ENCODE measurements around the gene LPCAT2. TPM values are rescaled to one million over a fixed set of nuclear protein-coding genes. Genes with fewer than 3 reads are reported as not detected.

Gene LPCAT2
- total RNA-seq, 1 experiment from 2014 or later = 7.1 TPM

- DNase-seq (ENCODE audit: low spot score) = no peak
- no peak for ATAC-seq
- ChIA-PET POLR2A (no interaction called here), CTCF (no interaction called here)
- H3K4me3 Mint-ChIP-seq = no peak overlapping the region
- no peaks in the 10 kb centered on the region for H3K27me3 Mint-ChIP-seq (ENCODE audit: low read depth)
- no peaks in the 10 kb centered on the region for H3K9me3 Mint-ChIP-seq
- no peak for TF ChIP-seq ATF3 (CRISPR knock-in tag; conservative IDR thresholded peaks at IDR 0.05)
- H3K27ac Mint-ChIP-seq = no peak overlapping the region
- no peaks in the 10 kb centered on the region; the same call in 1 of the 2 replicates for H3K4me1 Mint-ChIP-seq
- peaks cover 26% of the 10 kb centered on the region for H3K36me3 Mint-ChIP-seq
Observed at GRCh38 chr16:55488306-55488705, 20.6 kb upstream of the LPCAT2 start.

DNA sequence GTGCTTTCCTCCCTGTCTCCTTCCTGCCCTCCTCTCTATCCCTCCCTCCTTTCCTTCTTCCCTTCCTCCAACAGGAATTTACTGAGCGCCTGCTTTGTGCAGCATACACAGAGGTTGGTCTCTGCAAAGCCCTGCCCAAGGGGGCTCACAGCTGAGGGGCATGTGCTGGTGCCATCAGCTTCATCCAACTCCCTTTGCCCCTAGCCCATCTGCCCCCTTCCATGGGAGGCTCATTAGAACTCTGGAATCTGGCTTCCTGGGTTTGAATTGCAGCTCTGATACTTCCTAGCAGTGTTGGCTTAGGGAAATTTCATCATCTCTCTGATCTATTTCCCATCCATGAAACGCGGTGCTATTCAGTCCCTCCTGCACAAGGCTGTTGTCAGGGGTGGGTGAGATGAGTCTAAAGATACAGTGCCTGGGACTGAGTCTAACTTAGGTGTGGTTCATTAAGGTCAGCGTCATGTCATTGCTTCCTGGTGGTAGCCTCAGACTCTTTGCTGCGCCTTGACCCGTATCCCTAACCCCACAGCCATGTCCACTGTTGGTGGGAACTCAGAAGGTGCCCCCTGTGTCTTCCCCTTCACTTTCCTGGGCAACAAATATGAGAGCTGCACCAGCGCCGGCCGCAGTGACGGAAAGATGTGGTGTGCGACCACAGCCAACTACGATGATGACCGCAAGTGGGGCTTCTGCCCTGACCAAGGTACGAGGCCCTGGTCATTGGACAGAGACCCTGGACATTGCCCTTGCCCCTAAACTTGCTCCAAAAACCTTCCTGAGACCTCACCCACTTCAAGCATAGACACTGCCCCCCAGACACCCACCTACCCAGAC, 19.5 kb upstream of the LPCAT2 start:
- CTCF ChIA-PET = no interaction called here
- peaks cover 24% of the 10 kb centered on the region for H3K36me3 Mint-ChIP-seq

DNA sequence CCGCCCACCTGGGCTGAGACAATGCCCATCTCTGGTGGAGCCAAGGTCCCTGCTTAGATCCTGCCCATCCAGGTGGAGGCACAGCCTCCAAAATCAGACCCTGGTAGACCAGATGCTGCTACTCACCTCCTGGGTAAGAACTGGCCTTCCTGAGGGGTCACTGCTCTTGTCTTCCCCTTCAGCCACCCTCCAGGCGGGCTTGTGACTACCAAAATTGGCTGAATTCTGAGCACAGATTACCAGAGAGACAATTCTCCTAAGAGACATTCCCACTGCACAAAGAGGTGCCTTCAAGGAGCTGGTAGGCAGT, 19.0 kb upstream of the LPCAT2 start:
- H3K4me1 Mint-ChIP-seq = no peaks in the 10 kb centered on the region; the same call in none of the 2 replicates
- ATAC-seq = no peak
- CTCF ChIA-PET = no interaction called here
- no peak for DNase-seq (ENCODE audit: low spot score)
- H3K9me3 Mint-ChIP-seq = no peaks in the 10 kb centered on the region
- H3K27ac Mint-ChIP-seq = no peak overlapping the region
- POLR2A ChIA-PET = no interaction called here
- no peaks in the 10 kb centered on the region for H3K27me3 Mint-ChIP-seq (ENCODE audit: low read depth)
- peaks cover 19% of the 10 kb centered on the region for H3K36me3 Mint-ChIP-seq
- H3K4me3 Mint-ChIP-seq = no peak overlapping the region
- no peak for TF ChIP-seq SOX15 (CRISPR knock-in tag; IDR thresholded peaks at IDR 0.05)
- no peak for TF ChIP-seq SMAD4 (CRISPR knock-in tag; IDR thresholded peaks at IDR 0.05)
- no peak for TF ChIP-seq ARID4B (CRISPR knock-in tag; IDR thresholded peaks at IDR 0.05; ENCODE audit: borderline replicate concordance)
- no peak for TF ChIP-seq HMGA2 (CRISPR knock-in tag; IDR thresholded peaks at IDR 0.05)
- TF ChIP-seq RELA (CRISPR knock-in tag; IDR thresholded peaks at IDR 0.05; ENCODE audit: borderline replicate concordance) = no peak
- TF ChIP-seq PRRX2 (CRISPR knock-in tag; IDR thresholded peaks at IDR 0.05) = no peak
- TF ChIP-seq AR (CRISPR knock-in tag; IDR thresholded peaks at IDR 0.05) = no peak
- TF ChIP-seq ZNF232 (CRISPR knock-in tag; IDR thresholded peaks at IDR 0.05) = no peak

More for the DNA sequence above, 19.5 kb upstream of the LPCAT2 start:
- no peaks in the 10 kb centered on the region; the same call in 1 of the 2 replicates for H3K4me1 Mint-ChIP-seq
- POLR2A ChIA-PET = no interaction called here
- H3K9me3 Mint-ChIP-seq = no peaks in the 10 kb centered on the region
- H3K4me3 Mint-ChIP-seq = no peak overlapping the region
- H3K27ac Mint-ChIP-seq = no peak overlapping the region
- no peak for DNase-seq (ENCODE audit: low spot score)
- TF ChIP-seq, protein P1, sequence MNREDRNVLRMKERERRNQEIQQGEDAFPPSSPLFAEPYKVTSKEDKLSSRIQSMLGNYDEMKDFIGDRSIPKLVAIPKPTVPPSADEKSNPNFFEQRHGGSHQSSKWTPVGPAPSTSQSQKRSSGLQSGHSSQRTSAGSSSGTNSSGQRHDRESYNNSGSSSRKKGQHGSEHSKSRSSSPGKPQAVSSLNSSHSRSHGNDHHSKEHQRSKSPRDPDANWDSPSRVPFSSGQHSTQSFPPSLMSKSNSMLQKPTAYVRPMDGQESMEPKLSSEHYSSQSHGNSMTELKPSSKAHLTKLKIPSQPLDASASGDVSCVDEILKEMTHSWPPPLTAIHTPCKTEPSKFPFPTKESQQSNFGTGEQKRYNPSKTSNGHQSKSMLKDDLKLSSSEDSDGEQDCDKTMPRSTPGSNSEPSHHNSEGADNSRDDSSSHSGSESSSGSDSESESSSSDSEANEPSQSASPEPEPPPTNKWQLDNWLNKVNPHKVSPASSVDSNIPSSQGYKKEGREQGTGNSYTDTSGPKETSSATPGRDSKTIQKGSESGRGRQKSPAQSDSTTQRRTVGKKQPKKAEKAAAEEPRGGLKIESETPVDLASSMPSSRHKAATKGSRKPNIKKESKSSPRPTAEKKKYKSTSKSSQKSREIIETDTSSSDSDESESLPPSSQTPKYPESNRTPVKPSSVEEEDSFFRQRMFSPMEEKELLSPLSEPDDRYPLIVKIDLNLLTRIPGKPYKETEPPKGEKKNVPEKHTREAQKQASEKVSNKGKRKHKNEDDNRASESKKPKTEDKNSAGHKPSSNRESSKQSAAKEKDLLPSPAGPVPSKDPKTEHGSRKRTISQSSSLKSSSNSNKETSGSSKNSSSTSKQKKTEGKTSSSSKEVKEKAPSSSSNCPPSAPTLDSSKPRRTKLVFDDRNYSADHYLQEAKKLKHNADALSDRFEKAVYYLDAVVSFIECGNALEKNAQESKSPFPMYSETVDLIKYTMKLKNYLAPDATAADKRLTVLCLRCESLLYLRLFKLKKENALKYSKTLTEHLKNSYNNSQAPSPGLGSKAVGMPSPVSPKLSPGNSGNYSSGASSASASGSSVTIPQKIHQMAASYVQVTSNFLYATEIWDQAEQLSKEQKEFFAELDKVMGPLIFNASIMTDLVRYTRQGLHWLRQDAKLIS (CRISPR knock-in tag; IDR thresholded peaks at IDR 0.05; ENCODE audit: borderline replicate concordance) = no peak
- TF ChIP-seq, protein P2, sequence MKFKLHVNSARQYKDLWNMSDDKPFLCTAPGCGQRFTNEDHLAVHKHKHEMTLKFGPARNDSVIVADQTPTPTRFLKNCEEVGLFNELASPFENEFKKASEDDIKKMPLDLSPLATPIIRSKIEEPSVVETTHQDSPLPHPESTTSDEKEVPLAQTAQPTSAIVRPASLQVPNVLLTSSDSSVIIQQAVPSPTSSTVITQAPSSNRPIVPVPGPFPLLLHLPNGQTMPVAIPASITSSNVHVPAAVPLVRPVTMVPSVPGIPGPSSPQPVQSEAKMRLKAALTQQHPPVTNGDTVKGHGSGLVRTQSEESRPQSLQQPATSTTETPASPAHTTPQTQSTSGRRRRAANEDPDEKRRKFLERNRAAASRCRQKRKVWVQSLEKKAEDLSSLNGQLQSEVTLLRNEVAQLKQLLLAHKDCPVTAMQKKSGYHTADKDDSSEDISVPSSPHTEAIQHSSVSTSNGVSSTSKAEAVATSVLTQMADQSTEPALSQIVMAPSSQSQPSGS (CRISPR knock-in tag; IDR thresholded peaks at IDR 0.05; ENCODE audit: borderline replicate concordance, low read depth) = no peak
- no peak for TF ChIP-seq RORB (CRISPR knock-in tag; IDR thresholded peaks at IDR 0.05)
- TF ChIP-seq NFATC4 (CRISPR knock-in tag; IDR thresholded peaks at IDR 0.05) = no peak
- no peak for TF ChIP-seq CBFB (CRISPR knock-in tag; IDR thresholded peaks at IDR 0.05; ENCODE audit: low read depth)
- TF ChIP-seq, protein P3, sequence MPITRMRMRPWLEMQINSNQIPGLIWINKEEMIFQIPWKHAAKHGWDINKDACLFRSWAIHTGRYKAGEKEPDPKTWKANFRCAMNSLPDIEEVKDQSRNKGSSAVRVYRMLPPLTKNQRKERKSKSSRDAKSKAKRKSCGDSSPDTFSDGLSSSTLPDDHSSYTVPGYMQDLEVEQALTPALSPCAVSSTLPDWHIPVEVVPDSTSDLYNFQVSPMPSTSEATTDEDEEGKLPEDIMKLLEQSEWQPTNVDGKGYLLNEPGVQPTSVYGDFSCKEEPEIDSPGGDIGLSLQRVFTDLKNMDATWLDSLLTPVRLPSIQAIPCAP (CRISPR knock-in tag; IDR thresholded peaks at IDR 0.05) = no peak
- no peak for TF ChIP-seq SMAD4 (CRISPR knock-in tag; IDR thresholded peaks at IDR 0.05)
- no peak for TF ChIP-seq ZNF121 (CRISPR knock-in tag; IDR thresholded peaks at IDR 0.05)
- no peak for ATAC-seq
- no peaks in the 10 kb centered on the region for H3K27me3 Mint-ChIP-seq (ENCODE audit: low read depth)
